NCI-H1417 (cell line): ENCODE data around the gene LRRFIP1.
A peak's percentile ranks its signal among the peaks of the same experiment; 100 is the strongest.

Experiments
- DNase-seq, 3 experiments: peaks; one replicate each; lab custom pipeline; 2025; lab: John Stamatoyannopoulos, UW

Gene LRRFIP1

DNA sequence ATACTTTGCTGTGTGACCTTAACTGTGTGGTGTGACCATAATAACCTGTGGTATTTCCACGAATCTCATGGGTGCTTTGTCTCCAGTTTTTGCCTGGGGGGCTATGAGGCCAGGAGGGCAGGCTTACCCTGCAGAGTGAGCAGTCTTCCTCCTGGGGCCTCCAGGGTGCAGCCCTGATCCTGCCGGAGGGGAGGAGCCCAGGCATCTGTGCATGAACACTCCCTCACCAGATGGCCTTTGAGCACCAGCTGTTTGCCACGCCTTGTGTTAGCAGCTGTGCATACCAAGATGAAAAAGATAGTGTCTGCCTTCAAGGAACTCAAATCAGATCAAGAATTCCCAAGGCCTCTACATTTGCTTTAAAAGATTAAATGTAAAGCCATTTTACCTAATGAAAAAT, 96.2 kb downstream of the LRRFIP1 start:
- peak in 2 of 3 experiments; percentile 24 to 48 for DNase-seq

DNA sequence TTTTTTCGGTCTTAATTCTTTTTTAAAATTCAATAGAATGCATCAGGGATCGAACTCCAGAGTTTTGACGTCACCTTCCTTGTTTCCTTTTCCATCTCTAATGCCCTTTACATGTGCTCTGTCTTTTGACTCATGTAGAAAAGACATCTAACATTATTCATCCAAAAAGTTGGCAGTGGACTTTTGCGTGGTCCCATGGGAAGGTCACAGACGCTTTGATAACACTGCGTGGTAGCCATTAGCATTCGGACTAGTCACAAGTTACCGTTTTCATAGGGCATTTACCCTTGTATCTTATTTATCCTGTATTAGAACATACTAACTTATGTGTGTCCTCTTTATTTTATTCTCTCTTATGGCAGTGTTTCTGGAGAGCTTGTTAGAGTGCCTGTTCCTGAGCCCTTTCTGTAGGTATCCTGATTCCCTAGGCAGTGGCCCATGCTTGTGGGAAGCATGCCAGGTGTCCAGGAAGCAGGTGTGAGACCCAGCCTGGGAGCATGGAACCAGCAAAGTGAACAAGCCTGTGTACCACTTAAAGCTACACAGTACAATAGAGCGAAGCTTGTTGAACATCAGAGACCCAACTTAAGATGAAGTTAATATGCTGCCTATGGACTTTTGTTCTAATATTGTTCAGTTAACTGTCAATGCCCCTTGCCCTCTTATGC, 97.6 kb downstream of the LRRFIP1 start:
- peak; percentile 44 to 83 (median 75) for DNase-seq

DNA sequence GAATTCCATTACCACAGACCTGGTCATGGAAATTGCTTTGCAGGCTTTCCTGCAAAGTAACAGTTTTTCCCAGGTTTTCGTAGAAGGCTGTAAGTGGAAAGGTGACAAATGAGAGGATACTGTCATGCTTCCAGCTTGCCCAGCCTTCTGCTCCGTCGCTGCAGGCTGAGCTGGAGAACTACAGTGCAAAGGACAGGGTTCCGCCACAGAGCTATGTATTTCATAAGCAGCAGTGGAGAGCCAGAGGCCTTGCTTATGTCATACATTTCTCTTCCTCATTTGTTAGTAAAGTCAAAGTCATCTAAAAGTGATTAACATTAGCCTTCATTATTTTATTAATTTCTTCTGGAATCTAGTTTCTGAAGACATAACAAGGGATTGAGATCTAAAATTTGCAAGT, 98.3 kb downstream of the LRRFIP1 start:
- no peak for DNase-seq

DNA sequence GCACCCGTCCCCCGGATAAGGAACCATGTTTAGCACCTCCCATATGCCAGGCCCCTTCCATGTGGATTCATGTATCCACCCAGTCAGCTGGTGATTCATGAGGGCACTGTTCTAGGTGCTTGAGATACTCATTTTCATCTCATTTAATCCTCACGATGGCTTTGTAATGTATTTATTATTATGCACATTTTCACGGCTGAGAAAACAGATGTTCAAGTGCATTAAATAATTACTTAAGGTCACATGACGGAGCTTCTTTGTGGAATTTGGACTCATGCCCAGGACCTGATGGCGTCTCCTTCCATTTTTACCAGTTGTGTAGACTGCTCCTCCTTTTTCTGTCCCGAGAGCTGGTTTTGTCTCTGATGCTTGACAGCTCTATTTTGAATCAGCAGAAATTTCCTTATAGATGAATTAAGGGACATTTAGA, 99.0 kb downstream of the LRRFIP1 start:
- DNase-seq, result peak; percentile 82 to 98 (median 83)

DNA sequence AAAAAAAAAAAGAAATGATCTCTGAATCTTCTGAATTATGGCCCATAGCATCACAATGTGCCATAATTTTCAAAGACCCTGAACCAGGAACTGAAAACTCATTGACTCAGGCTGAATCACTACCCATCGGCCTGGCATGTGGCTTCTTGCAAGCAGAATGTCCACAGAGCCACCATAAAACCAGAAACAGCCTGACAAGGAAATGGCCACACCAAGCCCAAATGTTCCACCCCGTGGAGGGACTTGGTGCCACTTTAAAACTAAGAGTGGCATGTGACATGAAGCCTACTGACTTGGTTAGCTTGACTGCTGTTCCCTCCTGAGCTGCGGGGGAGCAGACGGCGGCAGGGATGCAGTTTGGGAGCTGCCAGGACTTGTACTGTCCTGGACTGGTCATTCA, 100.0 kb downstream of the LRRFIP1 start:
- DNase-seq, result no peak

DNA sequence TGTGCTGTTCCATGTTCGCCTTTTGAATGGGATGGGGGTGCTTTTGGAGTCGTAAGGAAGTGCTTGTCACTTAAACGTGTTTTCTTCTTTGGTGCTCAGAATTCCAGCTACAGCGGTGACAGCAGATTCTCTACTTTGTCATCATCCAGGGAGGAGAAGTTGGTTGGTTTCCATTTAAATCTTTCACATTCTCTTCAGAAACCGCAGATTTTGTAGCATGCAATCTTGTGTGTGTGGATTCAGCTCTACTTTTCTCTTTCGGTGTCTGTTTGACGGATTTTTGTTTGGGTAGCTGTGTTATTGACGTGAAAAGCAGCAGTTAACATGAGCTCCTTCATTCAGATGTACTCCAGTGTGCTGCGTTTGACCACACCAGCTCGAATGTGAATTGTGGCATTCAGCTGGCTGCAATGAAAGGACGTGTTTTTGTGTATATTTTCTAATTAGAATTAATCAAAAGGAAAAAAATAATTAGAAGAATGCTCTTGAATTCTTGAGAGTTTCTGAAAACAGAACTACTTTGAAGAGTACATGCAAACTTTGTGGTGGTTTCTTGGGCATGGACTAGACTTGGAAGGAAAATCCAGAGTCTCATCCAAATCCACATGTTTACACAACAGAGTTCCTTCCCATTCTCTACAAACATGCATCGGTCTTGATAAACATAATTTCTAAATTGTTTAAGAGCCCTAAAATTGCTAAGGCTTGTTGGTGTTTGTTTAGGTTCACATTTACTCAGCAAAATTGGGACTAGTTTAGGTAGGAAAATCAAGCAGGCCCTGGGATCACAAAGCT, 102.5 kb downstream of the LRRFIP1 start:
- DNase-seq, result no peak

DNA sequence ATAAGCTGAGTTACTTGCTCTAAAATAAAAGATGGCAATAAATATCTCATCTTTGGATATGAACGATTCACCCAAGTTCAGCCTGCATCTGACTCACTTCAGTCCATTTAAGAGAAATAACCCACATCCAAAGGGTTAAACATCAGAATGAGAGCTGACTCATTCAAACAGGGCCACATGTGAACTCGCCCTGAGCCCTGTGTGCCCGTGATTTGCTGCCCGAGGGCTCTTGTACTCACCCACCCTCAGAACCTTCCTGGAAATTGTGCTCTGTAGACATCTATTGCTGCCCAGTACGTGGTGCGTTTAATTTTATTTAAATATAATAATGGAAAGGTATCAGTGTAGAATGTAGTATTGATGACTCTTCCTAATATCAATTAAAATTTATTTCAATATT, 104.3 kb downstream of the LRRFIP1 start:
- DNase-seq, result peak in 1 of 3 experiments; percentile 18

DNA sequence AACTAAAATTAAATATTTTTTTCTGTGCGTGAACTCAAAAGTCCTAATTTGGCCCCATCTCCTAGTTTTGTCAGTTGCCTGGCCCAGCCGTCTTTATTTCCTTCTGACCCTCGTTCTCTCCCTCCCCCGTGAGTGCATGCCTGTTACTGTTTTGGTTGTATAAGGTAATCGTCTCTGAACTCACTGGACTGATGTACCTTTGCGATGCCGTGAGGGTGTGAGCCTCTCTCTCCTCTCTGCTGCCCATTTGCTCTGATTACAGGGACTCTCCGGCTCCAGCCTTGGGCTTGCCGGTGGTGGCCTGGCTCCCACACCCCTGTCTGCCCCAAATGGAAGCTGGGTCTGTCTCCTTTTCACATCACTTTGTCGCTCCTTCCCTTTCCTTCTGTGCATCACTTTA, 104.7 kb downstream of the LRRFIP1 start:
- DNase-seq, result no peak

DNA sequence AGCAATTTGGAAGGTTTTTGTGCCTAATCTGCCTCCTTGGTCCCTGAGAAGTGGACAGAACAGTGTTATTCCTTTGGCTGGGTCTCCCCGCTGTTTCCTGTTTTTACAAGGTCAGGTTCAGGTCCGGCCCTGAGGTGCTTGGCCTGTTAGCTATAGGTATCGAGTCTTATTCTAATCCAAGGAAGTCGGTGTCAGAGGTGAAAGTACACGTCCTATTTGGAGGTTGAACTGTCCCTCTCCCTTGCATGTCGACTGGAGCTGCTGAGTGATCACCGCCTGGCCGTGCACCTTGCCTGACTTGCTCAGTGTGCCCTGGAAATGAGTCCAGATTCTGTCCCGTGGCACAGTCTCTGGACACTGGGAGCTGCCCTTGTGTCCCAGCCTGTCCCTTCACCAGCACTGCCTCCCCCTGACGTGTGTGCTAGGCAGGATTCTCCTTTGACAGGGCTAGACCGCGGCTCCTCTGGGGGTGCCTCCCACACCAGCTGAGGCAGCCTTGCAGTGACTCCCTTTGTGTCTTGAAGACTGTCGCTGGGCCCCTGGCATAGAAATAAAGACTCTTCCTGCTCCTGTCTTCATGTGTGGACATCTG, 105.5 kb downstream of the LRRFIP1 start:
- DNase-seq, result peak in 1 of 3 experiments; percentile 46

DNA sequence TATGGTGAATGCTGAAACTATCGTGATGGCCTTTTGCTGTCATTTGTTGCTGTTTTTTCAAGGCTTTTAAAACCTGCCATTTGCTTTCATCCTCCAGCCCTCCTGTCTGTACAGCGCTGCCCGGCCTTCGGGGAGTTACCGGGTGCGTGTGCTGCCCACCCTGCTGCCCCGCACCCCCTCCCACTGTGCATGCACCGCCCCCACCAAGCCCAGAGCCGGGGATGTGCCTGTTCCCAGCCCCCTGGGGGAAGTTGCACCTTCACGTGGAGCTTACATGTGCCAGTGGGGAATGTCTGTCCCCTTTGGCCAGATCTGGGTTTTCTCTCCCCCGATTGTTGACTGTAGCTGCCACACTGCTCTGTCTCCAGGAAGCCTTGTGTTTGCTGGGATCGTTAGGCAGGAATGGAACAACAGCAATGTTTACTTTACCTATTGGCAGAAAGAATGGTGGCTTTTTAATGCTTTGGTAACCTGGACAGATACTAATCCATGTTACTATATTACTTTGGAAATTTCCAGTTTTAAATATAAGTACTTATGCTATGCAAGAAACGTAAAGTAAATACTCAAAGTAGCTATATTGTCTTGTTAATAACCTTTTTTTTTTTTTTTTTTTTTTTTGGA, 106.4 kb downstream of the LRRFIP1 start:
- peak in 2 of 3 experiments; percentile 53 to 85 for DNase-seq

DNA sequence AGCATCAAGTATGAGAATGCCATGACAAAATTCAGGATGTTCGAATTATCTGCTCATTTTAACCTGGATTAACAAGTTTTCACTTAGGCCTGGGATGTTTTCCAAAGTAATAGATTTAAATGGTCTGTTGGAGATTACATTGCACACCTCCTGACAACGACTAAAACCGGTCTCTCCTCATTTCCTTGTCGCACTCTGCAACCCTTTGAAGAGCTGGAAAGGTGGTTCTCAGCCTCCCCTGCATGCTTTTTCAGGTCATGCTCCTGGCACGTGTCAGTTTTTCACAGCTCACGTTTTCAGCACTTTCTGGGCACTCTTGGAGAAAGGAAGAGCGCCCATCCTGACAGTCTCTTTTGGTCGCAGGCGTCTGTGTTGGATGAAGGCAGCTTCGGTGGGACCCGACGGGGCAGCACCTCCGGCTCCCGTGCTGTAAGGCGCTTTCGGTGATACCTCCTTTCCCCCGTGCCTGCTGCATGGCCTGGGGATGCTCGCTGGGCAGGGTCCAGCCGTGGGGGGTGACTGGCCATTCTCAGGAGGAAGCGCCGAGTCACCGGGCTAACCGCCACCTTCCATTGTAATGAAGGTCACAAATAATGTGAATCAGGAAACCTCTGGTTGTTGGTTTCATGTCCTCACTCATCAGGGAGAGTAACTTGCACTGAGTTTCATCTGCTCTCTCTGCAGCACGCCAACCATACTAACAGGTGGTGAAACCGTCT, 107.7 kb downstream of the LRRFIP1 start:
- no peak for DNase-seq

DNA sequence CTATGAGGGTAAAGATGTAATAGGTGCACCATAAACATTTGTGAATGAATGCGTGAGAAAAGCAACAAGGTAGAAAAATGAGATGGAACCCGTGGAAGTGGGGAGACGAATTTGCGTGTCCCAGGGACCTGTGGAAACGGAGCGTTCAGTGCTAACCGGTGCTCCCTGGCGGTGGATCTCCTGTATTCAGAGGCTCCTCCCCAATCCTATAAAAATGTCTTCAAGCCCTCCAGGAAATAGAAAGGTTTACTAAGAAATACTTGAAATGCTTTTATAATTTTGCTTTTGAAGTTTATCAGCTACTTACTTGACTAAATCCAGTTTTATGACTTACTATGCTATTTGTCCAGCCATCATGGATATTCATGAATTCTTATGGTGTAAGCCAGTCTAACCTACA, 108.4 kb downstream of the LRRFIP1 start:
- DNase-seq, result no peak

DNA sequence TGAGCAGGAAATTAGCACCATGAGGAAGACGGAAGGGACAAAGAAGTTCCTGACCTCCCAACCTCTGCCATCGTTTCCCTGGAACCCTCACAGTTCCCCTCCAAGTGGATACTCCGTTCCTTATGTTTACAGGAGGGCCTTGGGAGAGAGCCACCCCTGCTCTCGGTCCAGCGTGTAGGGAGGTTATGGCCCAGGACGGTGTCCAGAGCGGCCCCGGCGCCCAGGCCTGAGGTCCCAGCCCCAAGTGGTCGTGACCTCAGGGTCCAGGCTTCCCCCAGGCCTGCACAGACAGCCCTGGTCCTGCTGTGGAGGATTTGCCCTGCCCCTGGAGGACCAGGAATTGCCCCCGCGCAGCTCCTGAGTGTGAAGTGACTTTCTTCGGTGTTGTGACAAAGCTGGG, 109.4 kb downstream of the LRRFIP1 start:
- DNase-seq, result no peak

DNA sequence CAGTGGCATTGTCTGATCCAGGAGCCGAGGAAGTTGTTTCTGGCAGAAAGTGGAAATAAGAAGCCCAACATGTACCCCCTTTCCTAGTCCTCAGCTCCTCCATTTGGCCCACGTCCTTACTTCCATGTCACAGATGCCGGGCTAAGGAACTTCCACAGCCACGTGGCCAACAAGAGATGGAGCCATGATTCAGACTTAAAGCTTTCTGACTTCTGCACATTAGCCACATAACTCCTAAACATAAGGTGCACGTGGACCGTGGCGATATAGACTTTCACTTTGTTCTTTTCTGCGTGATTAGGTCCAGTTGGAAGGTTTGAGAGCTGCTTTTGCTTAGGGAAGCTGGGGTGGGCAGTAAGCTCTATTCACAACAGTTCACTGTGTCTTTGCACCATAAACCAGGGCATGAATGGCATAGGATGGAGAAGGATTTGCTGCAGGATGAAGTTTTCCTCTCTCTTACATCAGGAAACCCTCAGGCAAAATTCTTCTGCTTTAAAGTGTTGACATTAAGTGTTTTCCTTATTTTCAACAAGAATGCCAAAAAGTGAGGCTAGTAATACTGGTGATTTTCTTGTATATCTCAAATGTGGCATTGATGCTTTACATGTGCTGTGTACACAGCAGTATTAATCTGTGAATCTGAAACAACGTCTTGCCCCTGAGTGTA, 109.9 kb downstream of the LRRFIP1 start:
- DNase-seq, result no peak

DNA sequence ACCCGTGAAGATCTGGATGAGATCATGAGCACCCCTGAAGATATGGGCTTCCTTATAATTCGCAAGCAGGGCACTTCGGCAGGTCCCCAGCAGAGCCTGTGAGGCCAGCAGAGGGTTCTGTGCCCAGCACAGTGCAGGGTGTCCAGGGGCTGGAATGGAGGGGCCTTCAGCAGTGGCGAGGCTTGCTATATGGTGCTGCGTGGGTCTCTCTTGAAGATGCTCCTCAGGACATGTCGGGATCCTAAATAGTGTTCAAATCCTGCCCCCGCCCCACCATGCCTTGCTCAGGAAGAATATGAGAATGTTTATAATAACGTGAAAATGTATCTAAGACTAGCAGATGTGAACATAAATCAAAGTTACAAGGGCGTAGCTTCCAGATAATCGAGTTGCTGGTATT, 110.9 kb downstream of the LRRFIP1 start:
- no peak for DNase-seq

DNA sequence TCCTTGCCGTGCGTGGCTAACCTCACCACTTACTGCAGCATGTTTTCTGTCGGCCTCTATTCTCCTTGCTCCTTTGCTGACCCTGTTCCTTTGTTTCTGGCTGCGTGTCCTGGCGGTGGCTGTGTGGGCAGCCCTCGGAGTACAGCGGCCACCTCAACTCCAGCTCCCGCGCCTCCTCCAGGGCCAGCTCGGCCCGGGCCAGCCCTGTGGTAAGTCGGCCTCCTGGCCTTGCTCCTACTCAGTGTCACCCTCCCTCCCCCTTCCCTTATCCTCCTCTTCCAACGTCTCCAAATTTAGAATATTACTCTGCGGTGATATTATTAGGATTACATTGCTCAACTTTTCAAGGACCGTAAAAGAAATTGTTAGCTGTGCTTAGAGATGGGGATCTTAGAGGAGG, 111.7 kb downstream of the LRRFIP1 start:
- DNase-seq, result no peak

DNA sequence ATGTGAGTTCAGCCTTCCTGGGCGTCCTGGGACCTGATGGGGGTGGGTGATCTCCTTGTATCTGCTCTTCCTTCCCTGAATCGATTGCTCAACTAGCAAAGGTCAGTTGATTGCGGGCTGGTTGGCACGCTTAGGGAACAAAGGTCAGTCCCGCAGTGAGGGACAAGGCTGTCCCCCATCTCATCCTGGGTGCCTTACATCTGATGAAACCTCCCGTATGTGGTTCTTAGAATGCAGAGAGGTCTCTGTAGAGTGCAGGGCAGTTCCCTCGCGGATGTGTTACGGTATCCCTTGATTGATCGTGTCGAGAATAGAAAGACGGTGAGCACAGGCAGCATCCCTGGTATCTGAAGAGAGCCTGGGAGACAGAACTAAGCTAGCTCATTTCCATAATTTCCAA, 114.8 kb downstream of the LRRFIP1 start:
- no peak for DNase-seq

DNA sequence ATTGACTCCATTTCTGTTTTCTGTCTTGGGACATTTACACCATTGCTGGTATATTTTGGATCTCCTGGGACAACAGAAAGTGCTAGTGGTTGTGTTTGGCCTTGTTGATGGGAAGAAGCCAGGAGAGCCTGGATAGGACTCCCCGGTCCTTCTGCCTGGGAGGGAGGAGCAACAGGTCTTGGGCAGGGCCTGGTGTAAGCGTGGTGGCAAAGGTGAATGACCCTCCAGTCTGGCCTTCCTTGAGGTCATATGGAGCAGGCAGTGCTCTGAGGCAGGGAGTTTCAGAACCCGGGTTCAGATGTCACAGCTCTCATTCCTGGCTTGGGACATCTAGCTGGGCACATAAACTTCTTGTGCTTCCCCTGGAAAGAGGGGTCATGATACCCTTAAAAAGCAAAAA, 115.2 kb downstream of the LRRFIP1 start:
- DNase-seq, result no peak

DNA sequence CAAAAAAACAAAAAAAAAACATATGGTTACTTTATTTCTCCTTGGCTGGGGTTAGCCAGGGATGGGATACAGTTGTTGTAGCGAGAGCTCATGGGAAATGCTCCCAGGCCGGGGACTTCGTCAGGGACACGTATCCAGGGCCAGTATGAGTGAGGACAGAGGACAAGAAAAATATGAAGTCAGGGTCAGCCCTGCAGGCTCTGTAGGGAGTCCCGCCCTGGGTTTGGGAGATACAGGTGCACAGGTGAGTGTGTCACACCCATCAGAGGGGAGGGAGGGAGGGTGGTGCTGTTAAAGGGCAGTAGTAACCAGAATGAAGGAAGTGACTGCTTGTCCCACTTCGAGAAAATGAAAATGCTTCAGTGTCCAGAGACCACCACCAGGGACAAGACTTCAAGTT, 115.6 kb downstream of the LRRFIP1 start:
- no peak for DNase-seq

DNA sequence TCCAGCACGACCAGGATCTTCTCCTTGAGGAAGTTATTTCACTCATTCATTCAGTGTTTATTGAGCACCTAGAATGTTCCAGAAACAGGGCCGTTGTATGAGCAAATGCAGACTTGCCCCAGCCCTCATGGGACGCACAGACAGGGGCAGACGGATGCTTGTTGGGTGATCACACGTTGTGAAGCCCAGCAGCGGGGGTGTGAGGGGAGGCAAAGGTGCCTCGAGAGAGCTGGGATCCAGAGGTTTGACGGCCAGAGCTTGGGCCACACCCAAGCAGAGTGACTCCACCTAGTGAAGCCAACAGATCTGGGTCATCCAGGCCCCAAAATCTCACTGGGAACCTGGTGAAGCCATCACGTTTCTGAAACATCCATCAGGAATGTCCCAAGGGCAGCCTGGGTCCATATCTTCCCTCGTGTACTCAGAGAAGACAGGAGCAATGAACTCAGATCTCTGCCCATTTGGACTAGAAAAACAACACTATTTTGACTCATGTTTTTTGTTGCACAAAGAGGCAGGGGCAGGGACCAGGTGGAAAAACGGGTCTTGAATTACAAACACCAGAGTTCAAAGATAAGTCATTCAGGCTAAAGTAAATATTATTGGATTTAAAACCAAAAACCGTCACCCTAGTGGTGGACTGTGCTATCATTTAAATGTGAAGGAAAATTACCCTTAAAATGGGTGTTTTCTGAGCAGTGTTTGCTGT, 116.3 kb downstream of the LRRFIP1 start:
- DNase-seq, result no peak

DNA sequence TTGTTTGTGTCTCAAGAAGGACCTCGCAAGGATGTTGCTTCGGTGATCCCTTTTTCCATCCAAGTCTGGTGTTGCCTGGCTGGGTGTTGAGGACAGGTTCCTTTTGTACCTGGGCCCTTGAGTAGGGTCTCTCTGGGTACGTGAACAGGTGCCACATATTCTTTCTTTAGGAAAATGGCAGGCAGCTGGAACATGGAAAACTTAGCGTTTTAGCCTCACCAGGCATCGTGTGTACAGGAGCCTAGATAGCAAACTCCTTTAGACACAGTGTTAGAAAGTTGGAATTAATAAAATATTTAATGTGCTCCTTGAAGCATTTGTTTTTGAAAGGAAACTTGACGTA, 116.9 kb downstream of the LRRFIP1 start:
- peak in 1 of 3 experiments; percentile 28 for DNase-seq
